ENCODE data around the gene CDKN1A.

DNA sequence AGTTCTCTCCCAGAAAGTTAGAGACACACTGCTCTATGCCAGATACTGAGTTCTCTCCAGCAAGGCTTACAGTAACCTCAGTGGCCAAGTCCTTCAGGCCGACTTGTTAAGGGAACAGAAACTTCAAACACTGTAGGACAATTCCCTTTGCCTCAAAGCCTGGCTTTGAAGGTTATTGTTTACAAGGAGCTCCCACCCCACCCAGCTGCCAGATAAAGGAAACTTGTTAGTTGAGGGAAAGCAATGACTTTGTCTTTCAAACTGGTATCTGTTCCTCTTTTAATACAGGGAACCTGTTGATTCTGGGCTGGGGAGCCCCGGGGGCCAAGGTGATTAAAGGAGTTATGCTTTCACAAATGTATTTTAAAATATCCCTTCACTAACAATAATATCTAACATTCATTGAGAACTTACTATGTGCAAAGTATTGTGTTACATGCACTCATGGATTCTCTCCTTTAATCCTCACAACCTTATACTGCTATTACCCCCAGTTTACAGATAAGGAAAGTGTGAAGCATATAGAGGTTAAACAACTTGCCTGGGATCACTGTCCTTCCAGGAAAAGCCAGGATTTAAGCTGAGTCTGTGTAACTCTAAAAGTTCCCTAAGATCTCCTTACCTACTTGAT lies 27.6 kb upstream of the CDKN1A start:
- TF ChIP-seq, protein P1, sequence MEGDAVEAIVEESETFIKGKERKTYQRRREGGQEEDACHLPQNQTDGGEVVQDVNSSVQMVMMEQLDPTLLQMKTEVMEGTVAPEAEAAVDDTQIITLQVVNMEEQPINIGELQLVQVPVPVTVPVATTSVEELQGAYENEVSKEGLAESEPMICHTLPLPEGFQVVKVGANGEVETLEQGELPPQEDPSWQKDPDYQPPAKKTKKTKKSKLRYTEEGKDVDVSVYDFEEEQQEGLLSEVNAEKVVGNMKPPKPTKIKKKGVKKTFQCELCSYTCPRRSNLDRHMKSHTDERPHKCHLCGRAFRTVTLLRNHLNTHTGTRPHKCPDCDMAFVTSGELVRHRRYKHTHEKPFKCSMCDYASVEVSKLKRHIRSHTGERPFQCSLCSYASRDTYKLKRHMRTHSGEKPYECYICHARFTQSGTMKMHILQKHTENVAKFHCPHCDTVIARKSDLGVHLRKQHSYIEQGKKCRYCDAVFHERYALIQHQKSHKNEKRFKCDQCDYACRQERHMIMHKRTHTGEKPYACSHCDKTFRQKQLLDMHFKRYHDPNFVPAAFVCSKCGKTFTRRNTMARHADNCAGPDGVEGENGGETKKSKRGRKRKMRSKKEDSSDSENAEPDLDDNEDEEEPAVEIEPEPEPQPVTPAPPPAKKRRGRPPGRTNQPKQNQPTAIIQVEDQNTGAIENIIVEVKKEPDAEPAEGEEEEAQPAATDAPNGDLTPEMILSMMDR (IDR thresholded peaks at IDR 0.05), result no peak
- TF ChIP-seq POLR2A (IDR thresholded peaks at IDR 0.05), result no peak

All from heart left ventricle (tissue), 13 donors.